OCI-LY3 (cell line): ENCODE data around the gene FBXO47.

Source experiments
- EZH2phosphoT487 ChIP-seq: fragments of 200-600 bp; shearing (Covaris generic); IDR thresholded peaks from 2 replicates; pipeline ENCODE4 v1.6.1; 2018; ENCODE audit warnings: antibody characterized with exemption, mixed run types, low read depth
- TF ChIP-seq, protein P1 (sequence below): fragments of 200-600, 300-600 bp; sonication (generic); IDR thresholded peaks from 2 replicates; pipeline ENCODE4 v1.5.1; 2014; ENCODE audit warnings: antibody characterized with exemption, low read length, low read depth

DNA sequence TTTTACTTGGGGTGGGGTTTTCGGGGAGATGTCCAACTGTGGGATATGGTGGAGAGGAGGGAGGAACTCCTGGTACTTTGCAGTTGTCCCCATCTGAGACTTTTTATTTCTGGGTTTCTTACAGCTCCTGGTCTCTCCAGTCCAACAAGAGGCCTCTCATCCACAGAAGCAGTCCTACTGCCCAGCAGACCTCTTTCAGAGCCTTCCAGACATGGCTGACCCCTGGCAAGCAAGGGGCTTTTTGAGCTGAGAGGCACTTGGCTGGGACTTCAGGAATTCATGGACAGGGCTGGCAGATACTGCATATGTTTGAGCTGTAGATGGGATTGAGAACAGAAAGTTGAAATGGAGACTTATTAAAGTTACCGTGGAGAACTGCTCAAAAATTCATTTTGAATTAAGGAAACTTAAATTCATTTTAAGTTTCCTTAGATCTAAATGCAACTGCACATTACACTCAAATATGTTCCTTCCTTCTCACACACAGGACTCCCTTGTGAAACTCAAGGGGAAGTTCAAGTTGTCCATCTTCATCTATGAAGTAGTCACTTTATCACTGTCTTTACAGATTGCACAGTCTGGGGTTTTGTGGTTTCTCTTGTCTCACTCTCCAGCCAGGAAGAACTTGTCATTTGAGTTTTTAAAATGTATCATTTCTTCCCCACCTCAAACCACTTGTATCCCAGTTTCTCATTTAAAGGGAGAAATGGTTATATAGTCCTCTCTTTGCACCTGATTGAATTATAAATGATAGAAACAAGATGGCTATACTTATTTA lies 40.7 kb downstream of the FBXO47 start:
- TF ChIP-seq, protein P1, sequence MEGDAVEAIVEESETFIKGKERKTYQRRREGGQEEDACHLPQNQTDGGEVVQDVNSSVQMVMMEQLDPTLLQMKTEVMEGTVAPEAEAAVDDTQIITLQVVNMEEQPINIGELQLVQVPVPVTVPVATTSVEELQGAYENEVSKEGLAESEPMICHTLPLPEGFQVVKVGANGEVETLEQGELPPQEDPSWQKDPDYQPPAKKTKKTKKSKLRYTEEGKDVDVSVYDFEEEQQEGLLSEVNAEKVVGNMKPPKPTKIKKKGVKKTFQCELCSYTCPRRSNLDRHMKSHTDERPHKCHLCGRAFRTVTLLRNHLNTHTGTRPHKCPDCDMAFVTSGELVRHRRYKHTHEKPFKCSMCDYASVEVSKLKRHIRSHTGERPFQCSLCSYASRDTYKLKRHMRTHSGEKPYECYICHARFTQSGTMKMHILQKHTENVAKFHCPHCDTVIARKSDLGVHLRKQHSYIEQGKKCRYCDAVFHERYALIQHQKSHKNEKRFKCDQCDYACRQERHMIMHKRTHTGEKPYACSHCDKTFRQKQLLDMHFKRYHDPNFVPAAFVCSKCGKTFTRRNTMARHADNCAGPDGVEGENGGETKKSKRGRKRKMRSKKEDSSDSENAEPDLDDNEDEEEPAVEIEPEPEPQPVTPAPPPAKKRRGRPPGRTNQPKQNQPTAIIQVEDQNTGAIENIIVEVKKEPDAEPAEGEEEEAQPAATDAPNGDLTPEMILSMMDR: no peak
- no peak for TF ChIP-seq EZH2phosphoT487
